Melanocyte of skin (primary cell): ENCODE results near the gene AURKA. TPM values are rescaled to one million over a fixed set of nuclear protein-coding genes. Genes with fewer than 3 reads are reported as not detected.

ENCODE experiments used
- total RNA-seq, 2 donors: library from RNA; depleted of rRNA; stranded (reverse); fragments of >200 nt; gene quantifications; 2 replicates each; pipeline ENCODE4 v1.2.3, GENCODE V29; 2012

AURKA gene
- total RNA-seq, result 10 to 100 TPM; 39.2 to 93.9 TPM

GRCh38 chr20:56392132-56392880, at the start of gene AURKA, which contains the start of gene CSTF1:
Gene AURKA (minus strand): TSS chr20:56392215. CDS start chr20:56388197, 4,018 bp downstream.
Gene CSTF1 (plus strand): TSS chr20:56392645. CDS start chr20:56395553, 2,908 bp downstream.

GRCh38 chr20:56411759-56412472, 19.9 kb upstream of the AURKA start, which contains the start of gene CASS4:
Gene CASS4 (plus strand): TSS chr20:56412260. CDS start chr20:56412459, 199 bp downstream.

GRCh38 chr20:56358600-56359211, 33.3 kb downstream of the AURKA start, which contains the start of gene FAM210B:
Gene FAM210B (plus strand): TSS chr20:56358974. CDS start chr20:56359006, 32 bp downstream.

Other genes with a start within 250 kb of the AURKA start
- gene MC3R, start 143.5 kb downstream of the AURKA start, total RNA-seq, result not detected
- gene FAM210B, start 33.2 kb downstream of the AURKA start, total RNA-seq, result 10 to 100 TPM; 13.0 to 16.5 TPM
- gene CSTF1, start 430 bp upstream of the AURKA start, total RNA-seq, result 10 to 100 TPM; 47.5 to 69.3 TPM
- under 1 TPM in 1 of 2 donors, not detected in 1; under 0.01 TPM for gene CASS4, start 20.0 kb upstream of the AURKA start, total RNA-seq
- 10 to 100 TPM; 50.6 to 66.9 TPM for gene RTF2, start 76.4 kb upstream of the AURKA start, total RNA-seq
- gene FAM209A, start 132.5 kb upstream of the AURKA start, total RNA-seq, result not detected
- not detected for gene FAM209B, start 141.0 kb upstream of the AURKA start, total RNA-seq
- 1 to 10 TPM; 1.7 to 10.0 TPM for gene TFAP2C, start 237.1 kb upstream of the AURKA start, total RNA-seq